Measurements from ENCODE around the gene TCP11X1. TPM values are rescaled to one million over a fixed set of nuclear protein-coding genes. Genes with fewer than 3 reads are reported as not detected.
"Not testable (repeated sequence)": the region's sequence is repeated elsewhere in the genome, so short reads cannot be mapped to it uniquely, and the experiment has no call there.

The TCP11X1 gene
- not detected in 2 replicates for total RNA-seq

DNA sequence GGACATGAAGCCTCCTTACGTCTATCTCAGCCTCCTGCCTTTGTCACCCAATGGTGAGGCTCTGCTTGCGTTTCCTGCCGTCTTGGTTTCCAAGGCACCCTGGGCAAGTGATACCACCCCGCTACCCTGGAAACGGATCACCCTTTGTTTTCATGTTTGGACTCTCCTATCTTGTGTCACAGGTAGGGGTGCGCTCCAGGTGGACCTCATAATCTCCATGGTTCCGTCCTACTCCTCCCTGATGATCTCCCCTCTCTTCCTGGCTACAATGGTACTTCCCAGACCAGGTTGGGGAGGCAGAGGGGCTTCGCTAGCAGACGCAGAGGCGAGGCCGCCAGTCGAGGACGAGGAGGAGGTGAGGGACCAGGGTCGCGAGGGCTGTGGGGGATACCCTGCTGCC is at the start of gene TCP11X1:
TCP11X1 (plus strand) TSS at position 316 of the 400 bp plus-strand sequence.
- not testable (repeated sequence) for H3K4me3 ChIP-seq (ENCODE audit: low read depth, low read length); DNase-seq (ENCODE audit: low read depth)

GRCh38 chrX:102185967-102186720 is 29.0 kb upstream of the TCP11X1 start:
- no peak for DNase-seq (ENCODE audit: low read depth)
- H3K4me3 ChIP-seq (ENCODE audit: low read depth, low read length), result no peak overlapping the region
- TF ChIP-seq, protein P1, sequence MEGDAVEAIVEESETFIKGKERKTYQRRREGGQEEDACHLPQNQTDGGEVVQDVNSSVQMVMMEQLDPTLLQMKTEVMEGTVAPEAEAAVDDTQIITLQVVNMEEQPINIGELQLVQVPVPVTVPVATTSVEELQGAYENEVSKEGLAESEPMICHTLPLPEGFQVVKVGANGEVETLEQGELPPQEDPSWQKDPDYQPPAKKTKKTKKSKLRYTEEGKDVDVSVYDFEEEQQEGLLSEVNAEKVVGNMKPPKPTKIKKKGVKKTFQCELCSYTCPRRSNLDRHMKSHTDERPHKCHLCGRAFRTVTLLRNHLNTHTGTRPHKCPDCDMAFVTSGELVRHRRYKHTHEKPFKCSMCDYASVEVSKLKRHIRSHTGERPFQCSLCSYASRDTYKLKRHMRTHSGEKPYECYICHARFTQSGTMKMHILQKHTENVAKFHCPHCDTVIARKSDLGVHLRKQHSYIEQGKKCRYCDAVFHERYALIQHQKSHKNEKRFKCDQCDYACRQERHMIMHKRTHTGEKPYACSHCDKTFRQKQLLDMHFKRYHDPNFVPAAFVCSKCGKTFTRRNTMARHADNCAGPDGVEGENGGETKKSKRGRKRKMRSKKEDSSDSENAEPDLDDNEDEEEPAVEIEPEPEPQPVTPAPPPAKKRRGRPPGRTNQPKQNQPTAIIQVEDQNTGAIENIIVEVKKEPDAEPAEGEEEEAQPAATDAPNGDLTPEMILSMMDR (IDR thresholded peaks at IDR 0.05; ENCODE audit: insufficient read depth, low read depth, low read length), result no peak

DNA sequence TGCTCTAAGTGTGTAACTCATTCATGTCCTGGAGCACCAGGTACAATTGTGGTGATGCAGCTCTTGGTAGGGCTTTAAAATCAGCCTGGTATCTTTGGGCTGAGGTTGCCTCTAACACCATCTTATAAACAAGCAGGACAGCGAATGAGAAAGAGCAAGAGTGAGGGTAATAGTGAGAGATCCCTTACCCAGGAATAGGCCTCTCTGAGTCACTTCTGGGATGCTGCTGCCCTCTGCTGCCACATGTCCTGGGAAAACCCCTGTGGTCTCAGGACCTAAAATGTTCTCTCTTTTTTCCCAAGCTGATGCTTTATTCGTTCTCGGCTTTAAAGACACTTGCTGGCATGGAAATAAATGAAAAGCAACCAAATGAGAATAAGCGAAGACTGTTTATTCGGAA is 7.2 kb upstream of the TCP11X1 start:
- DNase-seq (ENCODE audit: low read depth); H3K4me3 ChIP-seq (ENCODE audit: low read depth, low read length): not testable (repeated sequence)

- not testable (repeated sequence) for H3K4me3 ChIP-seq (ENCODE audit: low read depth, low read length); DNase-seq (ENCODE audit: low read depth)
These were observed 1.4 kb downstream of the TCP11X1 start for GRCh38 chrX:102216497-102216896.

DNA sequence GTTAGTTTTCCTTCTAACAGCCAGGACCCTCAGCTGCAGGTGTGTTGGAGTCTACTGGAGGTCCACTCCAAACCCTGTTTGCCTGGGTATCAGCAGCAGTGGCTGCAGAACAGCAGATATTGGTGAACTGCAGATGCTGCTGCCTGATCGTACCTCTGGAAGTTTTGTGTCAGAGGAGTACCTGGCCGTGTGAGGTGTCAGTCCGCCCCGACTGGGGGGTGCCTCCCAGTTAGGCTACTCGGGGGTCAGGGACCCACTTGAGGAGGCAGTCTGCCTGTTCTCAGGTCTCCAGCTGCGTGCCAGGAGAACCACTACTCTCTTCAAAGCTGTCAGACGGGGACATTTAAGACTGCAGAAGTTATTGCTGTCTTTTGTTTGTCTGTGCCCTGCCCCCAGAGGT is 20.6 kb downstream of the TCP11X1 start:
- not testable (repeated sequence) for DNase-seq (ENCODE audit: low read depth); H3K4me3 ChIP-seq (ENCODE audit: low read depth, low read length)

GRCh38 chrX:102240265-102240664 is 25.2 kb downstream of the TCP11X1 start:
- not testable (repeated sequence) for DNase-seq (ENCODE audit: low read depth); H3K4me3 ChIP-seq (ENCODE audit: low read depth, low read length)

- DNase-seq (ENCODE audit: low read depth); H3K4me3 ChIP-seq (ENCODE audit: low read depth, low read length): not testable (repeated sequence)
These were observed 31.8 kb downstream of the TCP11X1 start, which contains the start of gene NXF2 for GRCh38 chrX:102246893-102247292. TSS of gene NXF2 (plus strand) at chrX:102247167. CDS start at chrX:102307079, 59,912 bp downstream.

- not testable (repeated sequence) for DNase-seq (ENCODE audit: low read depth); H3K4me3 ChIP-seq (ENCODE audit: low read depth, low read length)
These were observed 57.1 kb downstream of the TCP11X1 start for GRCh38 chrX:102272231-102272630.

Other genes starting within 250 kb of the TCP11X1 start
- not detected in 2 replicates for gene TCEAL2, start 89.6 kb upstream of the TCP11X1 start, total RNA-seq
- gene TCEAL6, start 72.8 kb upstream of the TCP11X1 start, total RNA-seq, result not detected in 2 replicates
- gene BEX5, start 59.3 kb upstream of the TCP11X1 start, total RNA-seq, result not detected in 2 replicates
- gene NXF2, start 31.9 kb downstream of the TCP11X1 start, total RNA-seq, result not detected in 2 replicates
- not detected in 2 replicates for gene NXF2B, start 224.7 kb downstream of the TCP11X1 start, total RNA-seq

Measured in fibroblast of villous mesenchyme (primary cell).